Stimulated activated naive CD4-positive, alpha-beta T cell treated with Interleukin-2 at 50 U/mL for 16 hours (primary cell): Measurements from ENCODE around the gene MIOS.

ENCODE experiments used
- DNase-seq: peaks from one replicate; lab custom pipeline; 2025; lab: John Stamatoyannopoulos, UW

MIOS gene

GRCh38 chr7:7566651-7567611 is at the start of gene MIOS:
MIOS (plus strand) TSS chr7:7566884; CDS start chr7:7572476, 5,592 bp downstream.
- peak; percentile 74 for DNase-seq

- DNase-seq = no peak
These were observed 48.9 kb upstream of the MIOS start for GRCh38 chr7:7517754-7518153.

GRCh38 chr7:7519056-7519455 is 47.6 kb upstream of the MIOS start:
- DNase-seq = no peak

GRCh38 chr7:7519528-7519927 is 47.2 kb upstream of the MIOS start:
- DNase-seq = no peak

- no peak for DNase-seq
These were observed 45.4 kb upstream of the MIOS start for GRCh38 chr7:7521259-7521658.

- DNase-seq = no peak
These were observed 44.3 kb upstream of the MIOS start for GRCh38 chr7:7522421-7522820.

- no peak for DNase-seq
These were observed 42.6 kb upstream of the MIOS start for GRCh38 chr7:7524121-7524520.

GRCh38 chr7:7526006-7526405 is 40.7 kb upstream of the MIOS start:
- no peak for DNase-seq

- no peak for DNase-seq
These were observed 39.6 kb upstream of the MIOS start for GRCh38 chr7:7527047-7527446.

- no peak for DNase-seq
These were observed 37.4 kb upstream of the MIOS start for GRCh38 chr7:7529328-7529727.

GRCh38 chr7:7533831-7534430 is 32.8 kb upstream of the MIOS start:
- DNase-seq = no peak

GRCh38 chr7:7535691-7536090 is 31.0 kb upstream of the MIOS start, which contains the start of gene COL28A1:
COL28A1 (minus strand) TSS chr7:7535873; CDS start chr7:7532875, 2,998 bp downstream.
- no peak for DNase-seq

GRCh38 chr7:7536396-7537019 is 30.2 kb upstream of the MIOS start:
- DNase-seq = no peak

- no peak for DNase-seq
These were observed 29.0 kb upstream of the MIOS start for GRCh38 chr7:7537711-7538110.

- no peak for DNase-seq
These were observed 27.5 kb upstream of the MIOS start for GRCh38 chr7:7539152-7539551.

GRCh38 chr7:7539711-7540110 is 27.0 kb upstream of the MIOS start:
- DNase-seq = no peak

GRCh38 chr7:7542251-7542835 is 24.3 kb upstream of the MIOS start:
- DNase-seq = no peak

- DNase-seq = no peak
These were observed 18.3 kb upstream of the MIOS start for GRCh38 chr7:7548407-7548806.

- DNase-seq = no peak
These were observed 16.0 kb upstream of the MIOS start for GRCh38 chr7:7550663-7551062.

GRCh38 chr7:7552199-7552598 is 14.5 kb upstream of the MIOS start:
- DNase-seq = no peak

GRCh38 chr7:7553386-7553785 is 13.3 kb upstream of the MIOS start:
- no peak for DNase-seq

- DNase-seq = no peak
These were observed 12.7 kb upstream of the MIOS start for GRCh38 chr7:7554021-7554432.
